ENCODE data around the gene GGCT.

- TF ChIP-seq EZH2 (IDR thresholded peaks at IDR 0.05; ENCODE audit: low read length) = no peak
- TF ChIP-seq CTCF (optimal IDR thresholded peaks at IDR 0.05 in 1 of 3, IDR thresholded peaks at IDR 0.05 in 1 of 3, conservative IDR thresholded peaks at IDR 0.05 in 1 of 3; ENCODE audit: extremely low read depth in 1 of 3, insufficient read depth in 2 of 3, low read length in 3 of 3) = no peak
Observed at GRCh38 chr7:30476459-30477145, 28.0 kb downstream of the GGCT start.
